Esophagus squamous epithelium (tissue), 4 donors: Measurements from ENCODE around the gene BICC1.

Experiments
- CTCF ChIP-seq, 6 experiments: fragments of 450-650 bp in 4 of 6; fragments of 200-600 bp in 2 of 6; sonication (generic) in 2 of 6; IDR thresholded peaks; one replicate each; pipeline ENCODE4 v1.5.1; 2016 to 2019; ENCODE audit warnings: antibody characterized with exemption in 6 of 6, mild to moderate bottlenecking in 4 of 6, moderate library complexity in 4 of 6
- POLR2A ChIP-seq, 4 donors: fragments of 450-650 bp; IDR thresholded peaks; one replicate each; pipeline ENCODE4 v1.6.1; 2017; ENCODE audit warnings: antibody characterized with exemption in 4 of 4, mild to moderate bottlenecking in 4 of 4, moderate library complexity in 3 of 4

- TF ChIP-seq CTCF (IDR thresholded peaks at IDR 0.05) (no peak), POLR2A (IDR thresholded peaks at IDR 0.05) (no peak)
Observed at GRCh38 chr10:58842860-58843376, 330.2 kb downstream of the BICC1 start.
